K562 (cell line): ENCODE measurements around the gene THADA. TPM values are rescaled to one million over a fixed set of nuclear protein-coding genes. Genes with fewer than 3 reads are reported as not detected.

Experiments used
- ATAC-seq: fragments of 200-7000 bp; cut with Tn5 transposase; 3 replicates; pipeline ENCODE4 v1.9.1; 2020; ENCODE audit warnings: moderate library complexity
- BruUV-seq: library from RNA; stranded (reverse); fragments of 400-500 nt; replicated peaks from 2 replicates; lab custom pipeline; 2021; lab: Mats Ljungman, UMichigan
- CTCF ChIA-PET: fragments of 300-600 bp; formaldehyde crosslinking; extraction: SDS; loops from one replicate; lab custom pipeline; 2021; ENCODE audit warnings: low intra/inter-chr PET ratio; lab: Yijun Ruan, JAX
- POLR2A ChIA-PET: fragments of 300-600, 350-650 bp; sonication (Branson Sonifier 250); formaldehyde crosslinking; extraction: SDS; loops from one replicate; lab custom pipeline; 2021; ENCODE audit warnings: antibody characterized with exemption, inconsistent platforms; lab: Yijun Ruan, JAX
- DNase-seq, 4 experiments: peaks; one replicate each; pipeline versions ENCODE4 v3.0.0 to v3.0.0-alpha.2; 2011 to 2018; ENCODE audit warnings: low spot score in 3 of 4, mixed read lengths in 3 of 4; ENCODE audit errors: extremely low read depth in 1 of 4
- FAIRE-seq: peaks from 2 replicates; lab custom pipeline; 2011; peaks lifted over from hg19 to GRCh38; lab: Jason Lieb, UNC
- H2AFZ ChIP-seq: 2 replicates; pipeline ENCODE4 v1.6.0; 2011; ENCODE audit warnings: low read depth, low read length, control low read depth, inconsistent platforms
- H3K27ac ChIP-seq: fragments of 200-600 bp; 3 replicates; pipeline ENCODE4 v1.8.0; 2011; ENCODE audit warnings: low read depth, mild to moderate bottlenecking, control low read depth, inconsistent platforms, low read length, moderate library complexity, mixed read lengths; ENCODE audit errors: extremely low read depth
- H3K27me3 ChIP-seq, 2 experiments: fragments of 300-600 bp in 1 of 2; 2 replicates in 1 of 2; 3 replicates in 1 of 2; pipeline versions ENCODE4 v1.6.0 to v1.8.0; 2011; ENCODE audit warnings: inconsistent platforms in 2 of 2, low read length in 2 of 2, mild to moderate bottlenecking in 1 of 2, mixed read lengths in 1 of 2, moderate library complexity in 1 of 2; ENCODE audit not compliant: control insufficient read depth in 2 of 2, insufficient read depth in 2 of 2
- H3K36me3 ChIP-seq: fragments of 300-600 bp; 3 replicates; pipeline ENCODE4 v1.8.0; 2011; ENCODE audit warnings: mild to moderate bottlenecking, low read length, inconsistent platforms; ENCODE audit not compliant: control insufficient read depth, insufficient read depth
- H3K4me1 ChIP-seq, 2 experiments: fragments of 200-600 bp in 1 of 2; replicated peaks in 1 of 2; 2 replicates in 1 of 2; 3 replicates in 1 of 2; pipeline versions ENCODE4 v1.5.1 to v1.8.0; 2011; ENCODE audit warnings: inconsistent platforms in 2 of 2, low read length in 2 of 2, mild to moderate bottlenecking in 1 of 2, mixed read lengths in 1 of 2, moderate library complexity in 1 of 2; ENCODE audit not compliant: control insufficient read depth in 2 of 2, insufficient read depth in 2 of 2
- H3K4me2 ChIP-seq: 2 replicates; pipeline ENCODE4 v1.6.1; 2011; ENCODE audit warnings: low read length, control low read depth, inconsistent platforms, mixed read lengths; ENCODE audit not compliant: insufficient read depth
- H3K4me3 ChIP-seq: fragments of 200-600 bp; sonication (generic), shearing (Covaris generic); 2 replicates; pipeline ENCODE4 v1.5.1; 2016; ENCODE audit warnings: control low read depth, inconsistent platforms
- H3K79me2 ChIP-seq: fragments of 200-600 bp; 3 replicates; pipeline ENCODE4 v1.8.0; 2011; ENCODE audit warnings: low read length, inconsistent platforms; ENCODE audit not compliant: control insufficient read depth, insufficient read depth
- H3K9ac ChIP-seq, 2 experiments: 2 replicates each; pipeline versions ENCODE4 v1.6.0 to v1.6.1; 2011; ENCODE audit warnings: low read depth in 2 of 2, low read length in 2 of 2, control low read depth in 1 of 2, inconsistent platforms in 1 of 2, mild to moderate bottlenecking in 1 of 2, mixed read lengths in 1 of 2; ENCODE audit not compliant: insufficient read depth in 1 of 2
- H3K9me1 ChIP-seq: one replicate; pipeline ENCODE4 v1.6.0; 2011; ENCODE audit warnings: inconsistent platforms, mild to moderate bottlenecking, low read length, moderate library complexity; ENCODE audit not compliant: control insufficient read depth, insufficient read depth
- H3K9me3 ChIP-seq: replicated peaks from 2 replicates; pipeline ENCODE4 v1.5.1; 2011; ENCODE audit warnings: low read depth, low read length, inconsistent platforms; ENCODE audit not compliant: control insufficient read depth, insufficient read depth
- H4K20me1 ChIP-seq: replicated peaks from 2 replicates; pipeline ENCODE4 v1.6.1; 2011; ENCODE audit warnings: low read length, inconsistent platforms, mixed read lengths; ENCODE audit not compliant: control insufficient read depth, insufficient read depth
- BACH1 ChIP-seq: fragments of 200-800 bp; sonication (Bioruptor generic); IDR thresholded peaks from 2 replicates; pipeline ENCODE4 v1.6.1; 2016; ENCODE audit warnings: missing genetic modification characterization, missing compliant biosample characterization
- CREM ChIP-seq: IDR thresholded peaks from 2 replicates; pipeline ENCODE4 v1.6.1; 2014; ENCODE audit warnings: antibody characterized with exemption, low read depth
- HEY1 ChIP-seq: fragments of 250-450 bp; sonication (Bioruptor Pico); IDR thresholded peaks from 2 replicates; pipeline ENCODE4 v1.5.0; 2020; ENCODE audit warnings: mild to moderate bottlenecking, moderate library complexity, borderline replicate concordance
- KLF16 ChIP-seq: IDR thresholded peaks from 2 replicates; pipeline ENCODE4 v1.6.1; 2016; ENCODE audit warnings: antibody characterized with exemption
- RB1 ChIP-seq: fragments of 450-650 bp; IDR thresholded peaks from 2 replicates; pipeline ENCODE4 v1.6.1; 2017; ENCODE audit warnings: low read depth, mild to moderate bottlenecking
- ZNF280B ChIP-seq: fragments of 250-450 bp; sonication (Bioruptor Pico); IDR thresholded peaks from 2 replicates; pipeline ENCODE4 v1.5.1; 2021; ENCODE audit warnings: mild to moderate bottlenecking
- ZNF318 ChIP-seq, 2 experiments: fragments of 450-650 bp; IDR thresholded peaks; 2 replicates each; pipeline ENCODE4 v1.6.1; 2016; ENCODE audit warnings: mild to moderate bottlenecking in 2 of 2, borderline replicate concordance in 1 of 2, low read depth in 1 of 2, moderate library complexity in 1 of 2
- WGBS: fragments of 100-300 bp; shearing (Covaris generic); methylation state at CpG from one replicate; pipeline ENCODE4 v1.1.6; 2016; ENCODE audit warnings: low coverage, mixed read lengths; ENCODE audit not compliant: insufficient coverage; ENCODE audit errors: missing lambda C conversion rate; 5-methylcytosine and 5-hydroxymethylcytosine counted together
- in situ Hi-C: fragments of 300-500 bp; cut with MboI; formaldehyde crosslinking; loops from 4 replicates; pipeline ENCODE4 v1.15.0; 2018; ENCODE audit warnings: inconsistent platforms, mixed read lengths
- intact Hi-C: fragments of 100-400 bp; cut with micrococcal nuclease; formaldehyde crosslinking; loops from 2 replicates; pipeline ENCODE4 v1.14.2; 2022
- polyA plus RNA-seq, 8 experiments: library from polyadenylated mRNA; depleted of rRNA in 4 of 8; stranded (reverse) in 5 of 8; unstranded in 3 of 8; fragments of >200 nt; fragmentation: Nextera tagmentation in 2 of 8; fragmentation: Illumina TruSeq in 1 of 8; extraction: Ambion mirVana in 2 of 8; extraction: Trizol in 1 of 8; gene quantifications; 2 replicates each; pipeline versions ENCODE4 v1.2.1 to v1.2.3, GENCODE V29; 2011 to 2014; ENCODE audit warnings: inconsistent platforms in 1 of 8, missing spikeins in 1 of 8
- total RNA-seq, 7 experiments: library from RNA; depleted of rRNA in 6 of 7; stranded (reverse); fragments of >200 nt in 6 of 7; fragmentation: Illumina TruSeq in 2 of 7; extraction: Trizol in 2 of 7; gene quantifications; 2 replicates each; pipeline versions ENCODE4 v1.2.1 to v1.2.3, GENCODE V29; 2011 to 2021; ENCODE audit warnings: low replicate concordance in 1 of 7

Gene THADA
- total and polyA plus RNA-seq, 9 of the 15 experiments (the other 6 are each of a cell fraction or from before 2014, with no cell fraction given), result 17.8 to 34.7 (median 31.9) TPM

GRCh38 chr2:43355399-43355798 lies 240.4 kb downstream of the THADA start:
- intact Hi-C loops, result no loop called here
- in situ Hi-C loops, result no loop called here
- no peak overlapping the region for H2AFZ ChIP-seq
- no peak overlapping the region for H3K4me2 ChIP-seq
- no peaks in the 10 kb centered on the region for H3K27me3 ChIP-seq
- no peaks in the 10 kb centered on the region for H3K4me1 ChIP-seq
- no peak overlapping the region for H3K9ac ChIP-seq
- no peak for TF ChIP-seq BACH1 (tag)
- TF ChIP-seq KLF16, result no peak
- TF ChIP-seq HEY1 (CRISPR knock-in tag), result no peak
- no TSS peak for BruUV-seq
- no peaks in the 10 kb centered on the region for H3K36me3 ChIP-seq
- no peaks in the 10 kb centered on the region for H3K9me1 ChIP-seq
- WGBS, result 78% methylated on average over 3 of the region's 3 CpGs
- POLR2A ChIA-PET, result no interaction called here
- FAIRE-seq, result no peak
- no peaks in the 10 kb centered on the region for H4K20me1 ChIP-seq
- no peaks in the 10 kb centered on the region for H3K9me3 ChIP-seq
- DNase-seq, result no peak
- no peak overlapping the region for H3K4me3 ChIP-seq
- no peak overlapping the region for H3K27ac ChIP-seq
- no peaks in the 10 kb centered on the region for H3K79me2 ChIP-seq
- ATAC-seq, result no peak
- CTCF ChIA-PET, result no interaction called here

- no peak for ATAC-seq
- no peaks in the 10 kb centered on the region for H3K9me3 ChIP-seq
- CTCF ChIA-PET, result no interaction called here
- H3K27ac ChIP-seq, result no peak overlapping the region
- no peak for FAIRE-seq
- no TSS peak for BruUV-seq
- peaks cover 7 to 15% of the 10 kb centered on the region in 2 experiments for H3K4me1 ChIP-seq
- POLR2A ChIA-PET, result no interaction called here
- no peaks in the 10 kb centered on the region for H4K20me1 ChIP-seq
- no peaks in the 10 kb centered on the region for H3K36me3 ChIP-seq
- no peaks in the 10 kb centered on the region for H3K79me2 ChIP-seq
- no peaks in the 10 kb centered on the region for H3K27me3 ChIP-seq
- DNase-seq, result no peak
- no peaks in the 10 kb centered on the region for H3K9me1 ChIP-seq
- H3K9ac ChIP-seq, result no peak overlapping the region
- in situ Hi-C loops (no loop called here), intact Hi-C loops (no loop called here)
- H3K4me2 ChIP-seq, result no peak overlapping the region
- 22% methylated on average over 3 of the region's 3 CpGs for WGBS
- H3K4me3 ChIP-seq, result no peak overlapping the region
- no peak overlapping the region for H2AFZ ChIP-seq
- TF ChIP-seq ZNF318 (IDR thresholded peaks at IDR 0.05; ENCODE audit: borderline replicate concordance in 1 of 2, low read depth in 1 of 2) (no peak), CREM (no peak), RB1 (no peak), ZNF280B (no peak)
Measured at GRCh38 chr2:43349904-43350303, 245.9 kb downstream of the THADA start.
